GM18505 (cell line): ENCODE measurements around the gene LIMS2.

ENCODE experiments used
- ATAC-seq: cut with Tn5 transposase; IDR thresholded peaks from one replicate; pipeline ENCODE4 v1.9.1; 2021; ENCODE audit not compliant: unreplicated experiment
- POLR2A ChIP-seq: IDR thresholded peaks from 4 replicates; pipeline ENCODE4 v1.6.1; 2011; ENCODE audit warnings: borderline replicate concordance; ENCODE audit not compliant: insufficient read depth, insufficient read length; ENCODE audit errors: extremely low read depth

LIMS2 gene

DNA sequence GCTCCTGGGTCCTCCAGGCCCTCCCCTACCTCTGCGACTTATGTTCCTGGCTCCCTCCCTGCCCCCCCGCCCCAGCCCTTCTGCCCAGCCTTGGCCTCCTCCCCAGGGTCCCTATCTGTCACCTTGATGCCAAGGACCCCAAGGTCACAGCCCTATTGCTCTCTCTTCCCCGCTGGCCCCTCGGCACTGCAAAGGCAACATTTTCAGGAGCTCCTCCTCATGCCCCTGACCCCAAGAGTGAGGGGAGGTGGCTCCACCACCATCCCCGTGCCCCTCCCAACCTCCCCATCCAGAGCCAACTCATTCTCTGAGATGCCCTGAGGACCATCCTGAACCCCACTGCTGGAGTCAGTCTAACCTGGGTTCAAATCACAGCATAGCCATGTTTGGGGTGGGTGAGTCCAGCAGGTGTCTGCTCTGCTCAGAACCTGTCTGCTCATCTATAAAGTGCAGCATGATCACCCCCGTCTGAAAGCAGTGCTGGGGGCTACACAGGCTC, 11.7 kb downstream of the LIMS2 start:
- TF ChIP-seq POLR2A = no peak
- no peak for ATAC-seq

GRCh38 chr2:127662937-127663565, 12.3 kb downstream of the LIMS2 start:
- ATAC-seq = no peak
- TF ChIP-seq POLR2A = no peak

DNA sequence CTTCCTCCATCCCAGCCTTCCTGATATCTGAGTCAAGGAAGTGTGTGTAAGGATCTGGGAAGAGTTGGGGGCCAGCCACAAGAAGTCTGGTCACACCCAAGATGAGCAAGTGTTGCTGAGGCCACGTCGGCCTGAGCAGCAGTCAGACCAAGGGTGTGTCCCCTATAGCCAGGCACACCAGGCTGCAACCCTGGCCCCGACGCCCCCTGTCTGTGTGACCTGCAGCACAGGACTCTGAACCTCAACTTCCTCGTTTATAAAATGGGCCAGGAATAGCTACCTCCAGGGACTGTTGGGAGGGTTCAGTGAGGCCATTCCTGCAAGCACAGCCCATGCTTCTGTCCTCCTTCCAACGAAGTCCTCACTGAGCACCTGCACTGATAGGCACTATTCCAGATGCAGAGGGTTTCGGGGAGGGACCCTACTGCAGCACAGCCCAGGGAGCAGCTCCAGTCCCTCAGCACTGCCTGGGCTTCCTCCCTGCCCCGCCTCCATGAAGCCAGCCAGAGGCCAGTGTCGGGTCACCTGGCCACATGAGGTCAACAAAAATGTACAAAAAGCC, 13.3 kb downstream of the LIMS2 start:
- no peak for TF ChIP-seq POLR2A
- ATAC-seq = no peak

DNA sequence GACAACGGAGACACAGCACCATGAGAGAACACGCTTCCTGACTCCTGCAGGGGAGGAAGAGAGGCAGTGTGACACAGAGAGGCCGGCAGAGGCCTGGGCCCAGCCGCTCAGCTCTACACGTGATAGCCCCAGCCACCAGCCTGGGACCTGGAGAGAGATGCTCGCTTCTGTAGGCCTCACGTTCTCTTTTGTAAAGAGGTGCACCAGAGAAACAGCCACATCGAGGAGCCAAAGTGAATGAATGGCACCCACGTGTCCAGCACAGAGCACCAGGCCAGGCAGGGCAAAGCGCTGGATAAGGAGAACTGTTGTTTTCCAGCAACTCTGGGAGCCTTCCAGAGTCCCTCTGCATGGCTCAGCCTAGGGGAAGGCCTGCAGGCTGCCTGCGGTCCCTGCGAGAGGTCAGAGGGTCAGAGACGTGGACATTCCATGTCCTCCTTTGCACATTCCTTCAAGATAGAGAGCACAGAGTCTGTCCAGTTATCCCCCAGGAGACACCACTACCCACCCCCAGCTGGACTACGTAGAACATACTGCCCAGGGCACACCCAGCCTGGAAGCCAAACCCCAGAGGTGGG, 14.2 kb downstream of the LIMS2 start:
- no peak for ATAC-seq
- no peak for TF ChIP-seq POLR2A

DNA sequence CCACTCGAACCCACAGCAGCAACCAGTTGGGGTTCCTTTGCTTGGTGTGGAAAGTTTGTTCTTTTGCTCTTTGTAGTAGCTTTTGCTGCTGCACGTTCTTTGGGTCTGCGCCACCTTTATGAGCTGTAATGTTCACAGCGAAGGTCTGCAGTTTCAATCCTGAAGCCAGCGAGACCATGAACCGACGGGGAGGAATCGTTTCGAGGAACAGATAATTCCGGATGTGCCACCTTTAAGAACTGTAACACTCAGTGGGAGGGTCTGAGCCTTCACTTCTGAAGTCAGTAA, 15.1 kb downstream of the LIMS2 start:
- no peak for TF ChIP-seq POLR2A
- ATAC-seq = no peak

GRCh38 chr2:127659408-127660290, 15.7 kb downstream of the LIMS2 start:
- no peak for ATAC-seq

GRCh38 chr2:127658641-127659407, 16.5 kb downstream of the LIMS2 start:
- no peak for ATAC-seq
- TF ChIP-seq POLR2A = no peak

More at GRCh38 chr2:127659408-127660290, 15.7 kb downstream of the LIMS2 start:
- TF ChIP-seq POLR2A = no peak

DNA sequence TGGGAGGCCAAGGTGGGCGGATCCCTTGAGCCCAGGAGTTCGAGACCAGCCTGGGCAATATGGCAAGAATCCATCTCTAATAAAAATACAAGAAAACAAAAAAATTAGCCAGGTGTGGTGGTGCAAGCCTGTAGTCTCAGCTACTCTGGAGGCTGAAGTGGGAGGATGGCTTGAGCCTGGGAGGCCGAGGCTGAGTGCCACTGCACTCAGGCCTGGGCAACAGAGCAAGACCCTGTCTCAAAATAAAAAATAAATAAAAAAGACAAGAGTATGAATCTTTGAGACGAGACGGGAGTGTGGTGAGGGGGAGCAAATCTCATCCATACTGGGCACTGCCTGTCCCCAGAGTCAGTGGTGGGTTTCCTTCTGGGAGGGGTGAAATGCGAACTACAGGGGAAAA, 17.2 kb downstream of the LIMS2 start:
- ATAC-seq = no peak
- no peak for TF ChIP-seq POLR2A

DNA sequence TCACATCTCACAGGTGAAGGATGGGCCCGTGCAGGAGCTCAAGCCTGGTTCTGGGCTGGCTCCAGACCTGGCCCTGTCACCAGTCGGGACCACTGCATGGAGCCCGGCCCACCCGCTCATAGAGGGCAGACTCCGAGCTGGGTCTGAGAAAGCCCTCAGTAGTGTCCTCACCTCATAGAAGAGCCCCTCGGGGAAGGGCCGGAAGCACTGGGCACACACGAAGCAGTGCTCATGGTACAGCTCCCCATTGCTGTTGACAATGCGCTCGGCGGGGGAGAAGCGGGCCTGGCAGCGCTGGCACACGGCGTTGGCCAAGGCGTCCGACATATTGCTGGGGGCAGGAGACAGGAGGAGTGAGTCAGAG, 18.1 kb downstream of the LIMS2 start:
- ATAC-seq = no peak
- no peak for TF ChIP-seq POLR2A

- TF ChIP-seq POLR2A = no peak
- ATAC-seq = no peak
Observed at GRCh38 chr2:127656569-127657231, 18.6 kb downstream of the LIMS2 start.

GRCh38 chr2:127655209-127656073, 19.9 kb downstream of the LIMS2 start:
- no peak for TF ChIP-seq POLR2A
- no peak for ATAC-seq

DNA sequence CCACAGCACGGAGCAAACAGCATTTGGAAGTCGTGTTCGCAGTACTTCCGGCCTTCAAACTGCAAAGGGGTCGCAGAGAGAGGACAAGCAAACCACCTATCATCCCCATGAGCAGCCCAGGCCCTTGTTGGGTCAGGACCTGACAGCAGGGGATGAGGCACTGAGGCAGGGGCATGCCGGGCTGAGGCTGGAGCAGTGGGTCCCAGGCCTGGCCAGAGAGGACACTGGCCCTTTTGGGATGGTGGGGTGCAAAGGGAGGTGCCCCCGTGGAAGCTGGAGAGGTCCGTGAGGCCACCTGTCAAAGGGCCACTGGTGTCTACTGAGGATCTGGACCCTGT, 20.5 kb downstream of the LIMS2 start:
- no peak for TF ChIP-seq POLR2A
- ATAC-seq = no peak

- TF ChIP-seq POLR2A = no peak
Observed at GRCh38 chr2:127654084-127654837, 21.1 kb downstream of the LIMS2 start.

More at GRCh38 chr2:127654084-127654837, 21.1 kb downstream of the LIMS2 start:
- ATAC-seq = no peak
